ENCODE data around the gene FOXRED2.
"Not testable (repeated sequence)": the region's sequence is repeated elsewhere in the genome, so short reads cannot be mapped to it uniquely, and the experiment has no call there.

- TF ChIP-seq CTCF (IDR thresholded peaks at IDR 0.05; ENCODE audit: low read depth, low read length); EZH2phosphoT487 (IDR thresholded peaks at IDR 0.05; ENCODE audit: low read depth): not testable (repeated sequence)
Measured at GRCh38 chr22:36533320-36533719, 26.5 kb upstream of the FOXRED2 start.

Data from OCI-LY3 (cell line).